Stomach smooth muscle (tissue), 2 donors: ENCODE measurements around the gene CNBP.
"Not testable (repeated sequence)": the region's sequence is repeated elsewhere in the genome, so short reads cannot be mapped to it uniquely, and the experiment has no call there.

Source experiments
- H3K27ac ChIP-seq: one replicate; pipeline ENCODE4 v1.7.0; 2013; ENCODE audit warnings: mild to moderate bottlenecking, low read length, inconsistent platforms
- H3K27me3 ChIP-seq, 2 donors: one replicate each; pipeline ENCODE4 v1.7.0; 2013; ENCODE audit warnings: low read length in 2 of 2; ENCODE audit not compliant: insufficient read depth in 2 of 2, control insufficient read depth in 1 of 2
- H3K36me3 ChIP-seq, 2 donors: one replicate each; pipeline ENCODE4 v1.7.0; 2013; ENCODE audit warnings: low read length in 2 of 2; ENCODE audit not compliant: control insufficient read depth in 2 of 2, insufficient read depth in 2 of 2
- H3K4me1 ChIP-seq: one replicate; pipeline ENCODE4 v1.7.0; 2013; ENCODE audit warnings: low read length; ENCODE audit not compliant: control insufficient read depth, insufficient read depth
- H3K4me3 ChIP-seq, 2 donors: one replicate each; pipeline ENCODE4 v1.7.0; 2013; ENCODE audit warnings: low read length in 2 of 2
- H3K9ac ChIP-seq, 2 donors: one replicate each; pipeline ENCODE4 v1.7.0; 2013; ENCODE audit warnings: low read length in 2 of 2, mild to moderate bottlenecking in 1 of 2
- H3K9me3 ChIP-seq, 2 donors: one replicate each; pipeline ENCODE4 v1.7.0; 2013; ENCODE audit warnings: low read length in 2 of 2; ENCODE audit not compliant: control insufficient read depth in 2 of 2
- donor health status: healthy.
- donor health status: Pancreatic carcinoma.

Gene CNBP

DNA sequence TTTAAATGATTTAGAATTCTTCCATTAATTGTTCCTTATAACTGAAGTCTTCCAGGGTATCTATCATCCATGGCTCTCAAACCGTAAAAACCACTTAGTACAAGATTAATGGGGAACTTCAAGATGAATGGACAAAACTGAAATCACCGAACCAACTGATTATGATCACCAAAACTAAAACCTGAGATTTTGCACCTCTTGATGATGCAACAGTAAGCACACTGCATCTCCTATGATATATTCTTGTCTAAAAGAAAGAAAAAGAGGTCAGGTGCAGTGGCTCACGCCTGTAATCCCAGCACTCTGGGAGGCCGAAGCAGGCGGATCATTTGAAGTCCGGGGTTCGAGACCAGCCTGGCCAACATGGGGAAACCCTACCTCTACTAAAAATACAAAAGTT, 19.2 kb downstream of the CNBP start:
- peaks cover 18 to 20% of the 10 kb centered on the region in 2 donors for H3K36me3 ChIP-seq
- H3K9ac ChIP-seq = no peak overlapping the region
- no peaks in the 10 kb centered on the region for H3K27me3 ChIP-seq
- peaks cover 15% of the 10 kb centered on the region for H3K4me1 ChIP-seq
- H3K27ac ChIP-seq = no peak overlapping the region
- H3K9me3 ChIP-seq = no peaks in the 10 kb centered on the region
- H3K4me3 ChIP-seq = no peak overlapping the region

DNA sequence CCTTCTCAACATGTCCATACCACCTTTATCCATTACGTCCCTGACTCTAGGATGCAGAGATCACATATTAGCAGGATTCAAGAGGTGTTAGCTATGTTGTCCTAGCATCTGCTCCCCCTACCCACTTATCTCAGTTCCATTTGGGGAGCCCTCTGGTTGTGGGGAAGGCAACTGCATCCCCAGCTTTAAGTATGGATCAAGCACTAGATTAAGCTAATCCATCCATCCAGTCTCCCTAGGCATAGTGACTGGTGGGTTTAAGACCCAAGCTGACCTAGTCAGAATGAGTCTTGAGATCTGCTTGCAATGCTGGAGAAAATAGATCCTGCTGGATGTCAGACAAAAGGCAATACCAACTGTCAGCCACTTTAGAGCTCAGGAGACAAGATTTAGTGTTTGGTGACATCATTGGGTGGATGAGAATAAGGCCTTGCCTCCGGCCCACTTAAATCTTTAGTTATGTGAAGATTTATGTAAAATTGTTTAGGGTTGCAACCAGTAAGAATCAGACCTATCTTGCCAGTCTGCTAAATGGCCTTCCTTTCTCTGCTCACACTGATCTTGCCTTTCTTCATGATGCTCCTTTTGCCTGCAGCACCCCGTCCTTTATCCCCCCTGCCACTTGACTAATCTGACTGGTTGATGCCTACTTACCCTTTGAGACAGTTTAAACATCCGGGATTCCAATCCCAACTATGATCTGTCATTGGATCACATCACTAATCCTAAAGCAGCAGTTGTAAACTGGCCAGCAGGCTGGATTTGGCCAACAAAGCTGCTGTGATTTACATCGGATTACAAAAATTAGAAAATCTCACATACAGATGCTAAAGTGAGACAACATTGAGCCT, 20.7 kb downstream of the CNBP start:
- Histone ChIP-seq H3K27ac (peak overlapping the region; percentile 96), H3K36me3 (peaks cover 14 to 20% of the 10 kb centered on the region in 2 donors), H3K4me3 (no peak overlapping the region), H3K27me3 (no peaks in the 10 kb centered on the region), H3K9me3 (no peaks in the 10 kb centered on the region), H3K9ac (peak overlapping the region in 1 of 2 donors; percentile 21), H3K4me1 (peaks cover 19% of the 10 kb centered on the region)

DNA sequence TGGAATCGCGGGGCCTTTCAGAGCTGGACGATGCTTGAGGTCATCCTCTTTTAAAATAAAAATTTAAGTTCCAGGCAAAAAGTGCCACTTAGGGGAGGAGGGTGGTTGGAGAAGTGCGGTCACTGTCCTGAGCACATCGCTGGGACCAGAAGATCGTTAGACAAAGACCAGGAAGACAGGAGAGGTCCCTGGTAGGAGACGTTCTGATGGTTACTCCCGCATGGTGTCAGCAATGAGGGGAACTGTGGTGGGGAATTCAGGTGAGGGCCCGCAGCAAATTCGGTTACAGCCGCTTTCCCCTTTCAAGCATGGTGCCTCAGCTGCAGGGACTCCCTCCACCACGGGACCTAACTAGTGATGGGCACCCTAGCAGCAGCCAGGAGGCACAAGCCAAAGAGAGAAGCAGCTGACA, 21.8 kb downstream of the CNBP start:
- Histone ChIP-seq H3K4me3 (peak overlapping the region; percentile 69 to 95), H3K36me3 (peaks cover 7 to 14% of the 10 kb centered on the region in 2 donors), H3K4me1 (peaks cover 19% of the 10 kb centered on the region), H3K27me3 (no peaks in the 10 kb centered on the region), H3K9me3 (no peaks in the 10 kb centered on the region), H3K27ac (peak overlapping the region; percentile 96), H3K9ac (peak overlapping the region; percentile 94 to 100)

DNA sequence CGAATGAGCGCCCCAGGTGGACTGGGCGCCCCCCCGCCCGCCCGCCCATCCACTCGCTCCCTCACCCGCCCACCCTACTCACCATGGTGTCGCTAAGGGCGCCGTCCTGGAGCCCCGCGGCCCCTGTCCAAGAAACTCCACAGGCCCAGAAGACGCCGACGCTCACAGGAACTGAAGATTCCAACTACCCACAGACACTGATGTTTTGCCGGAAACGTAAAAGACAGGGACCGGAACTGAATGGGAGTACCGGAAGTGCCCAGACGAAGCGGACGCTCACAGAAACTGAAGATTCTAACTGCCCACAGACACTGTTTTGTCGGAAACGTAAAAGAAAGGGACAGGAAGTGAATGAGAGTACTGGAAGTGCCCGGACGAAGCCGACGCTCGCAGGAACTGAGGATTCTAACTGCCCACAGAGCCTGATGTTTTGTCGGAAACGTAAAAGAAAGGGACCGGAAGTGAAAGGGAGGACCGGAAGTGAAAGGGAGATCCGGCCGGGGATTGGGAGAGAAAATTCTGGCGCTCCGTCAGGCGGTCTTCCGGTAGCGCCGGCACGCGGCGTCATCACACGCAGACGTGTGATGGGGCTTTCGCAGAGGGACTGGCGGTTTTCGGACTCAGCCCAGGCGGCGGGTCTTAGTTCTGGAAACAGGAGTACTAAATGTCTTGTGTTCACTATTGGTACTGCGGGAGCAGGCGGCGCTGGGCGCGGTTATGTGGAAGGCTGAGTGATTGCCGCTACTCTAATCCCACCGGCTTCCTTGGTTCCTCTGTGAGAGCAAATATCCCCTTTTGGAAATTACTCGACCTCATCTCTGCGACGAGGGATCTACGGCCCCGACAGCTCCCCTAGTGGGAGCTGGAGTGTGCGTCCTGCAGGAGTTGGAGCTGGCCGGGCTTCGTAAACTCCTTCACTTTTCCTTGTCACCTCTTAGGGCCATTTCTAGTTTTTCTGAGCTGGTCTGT, 22.5 kb downstream of the CNBP start, which contains the start of gene ISY1:
Gene ISY1 (minus strand): TSS at position 173 of the 969 bp plus-strand sequence. CDS start 88 bp downstream, at position 85.
- no peaks in the 10 kb centered on the region for H3K27me3 ChIP-seq
- peaks cover 19% of the 10 kb centered on the region for H3K4me1 ChIP-seq
- peak within 1 kb of the TSS; percentile 94 to 100 for H3K9ac ChIP-seq
- peak within 1 kb of the TSS; percentile 74 to 95 for H3K4me3 ChIP-seq
- H3K9me3 ChIP-seq = no peaks in the 10 kb centered on the region
- H3K36me3 ChIP-seq = peaks cover 8 to 10% of the 10 kb centered on the region in 2 donors
- H3K27ac ChIP-seq = peak within 1 kb of the TSS; percentile 96

DNA sequence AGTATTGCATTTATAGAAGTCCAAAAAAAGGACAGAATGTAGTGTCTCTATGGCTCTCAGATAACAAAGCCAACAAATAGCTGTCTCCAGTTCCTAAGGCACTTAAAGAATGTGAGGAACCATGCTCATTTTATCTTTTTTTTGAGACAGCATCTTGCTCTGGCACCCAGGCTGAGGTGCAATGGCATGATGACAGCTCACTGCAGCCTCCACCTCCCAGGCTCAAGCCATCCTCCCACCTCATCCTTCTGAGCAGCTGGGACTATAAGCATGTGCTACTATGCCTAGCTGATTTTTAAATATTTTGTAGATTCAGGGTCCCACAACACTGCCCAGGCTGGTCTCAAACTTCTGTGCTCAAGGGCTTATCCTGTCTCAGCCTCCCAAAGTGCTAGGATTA, 38.9 kb downstream of the CNBP start:
- peaks cover 18 to 31% of the 10 kb centered on the region in 2 donors for H3K36me3 ChIP-seq
- no peak overlapping the region for H3K27ac ChIP-seq
- no peak overlapping the region for H3K4me3 ChIP-seq
- H3K9me3 ChIP-seq = no peaks in the 10 kb centered on the region
- no peak overlapping the region for H3K9ac ChIP-seq
- no peaks in the 10 kb centered on the region for H3K27me3 ChIP-seq
- H3K4me1 ChIP-seq = no peaks in the 10 kb centered on the region

DNA sequence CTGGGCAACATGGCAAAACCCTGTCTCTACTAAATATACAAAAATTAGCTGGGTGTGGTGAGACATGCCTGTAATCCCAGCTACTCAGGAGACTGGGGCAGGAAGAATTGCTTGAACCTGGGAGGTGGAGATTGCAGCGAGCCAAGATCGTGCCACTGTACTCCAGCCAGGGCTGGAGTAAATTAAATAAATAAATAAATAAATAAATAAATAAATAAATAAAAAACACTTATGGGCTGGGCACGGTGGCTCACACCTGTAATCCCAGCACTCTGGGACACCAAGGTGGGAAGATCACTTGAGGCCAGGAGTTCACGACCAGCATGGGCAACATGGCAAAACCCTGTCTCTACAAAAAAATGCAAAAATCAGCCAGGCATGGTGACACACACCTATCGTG, 42.7 kb downstream of the CNBP start:
- H3K9me3 ChIP-seq, H3K4me3 ChIP-seq, H3K9ac ChIP-seq, H3K27me3 ChIP-seq, H3K4me1 ChIP-seq, H3K27ac ChIP-seq: not testable (repeated sequence)
- H3K36me3 ChIP-seq = peaks cover 22 to 23% of the 10 kb centered on the region in 2 donors

DNA sequence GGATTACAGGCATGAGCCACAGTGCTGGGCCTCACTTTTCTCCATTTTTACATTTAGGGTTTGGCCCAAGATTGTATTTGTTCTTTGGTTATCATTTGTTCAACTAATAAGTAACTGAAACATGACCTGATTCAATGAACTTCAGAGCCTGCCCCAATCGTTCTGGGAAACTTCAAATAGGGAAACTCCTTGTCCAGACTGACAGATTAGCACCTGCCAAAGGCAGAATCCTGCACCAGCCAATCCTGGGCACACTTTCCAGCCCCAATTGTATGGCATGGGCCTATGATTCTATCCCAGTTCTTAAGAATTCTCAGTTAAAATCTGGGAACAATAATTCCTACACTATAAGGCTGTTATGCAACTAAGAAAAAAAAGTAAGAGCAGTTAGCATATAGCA, 43.8 kb downstream of the CNBP start:
- no peaks in the 10 kb centered on the region for H3K27me3 ChIP-seq
- H3K27ac ChIP-seq = no peak overlapping the region
- H3K9me3 ChIP-seq = no peaks in the 10 kb centered on the region
- peaks cover 17 to 21% of the 10 kb centered on the region in 2 donors for H3K36me3 ChIP-seq
- no peak overlapping the region for H3K4me3 ChIP-seq
- no peaks in the 10 kb centered on the region for H3K4me1 ChIP-seq
- H3K9ac ChIP-seq = no peak overlapping the region

DNA sequence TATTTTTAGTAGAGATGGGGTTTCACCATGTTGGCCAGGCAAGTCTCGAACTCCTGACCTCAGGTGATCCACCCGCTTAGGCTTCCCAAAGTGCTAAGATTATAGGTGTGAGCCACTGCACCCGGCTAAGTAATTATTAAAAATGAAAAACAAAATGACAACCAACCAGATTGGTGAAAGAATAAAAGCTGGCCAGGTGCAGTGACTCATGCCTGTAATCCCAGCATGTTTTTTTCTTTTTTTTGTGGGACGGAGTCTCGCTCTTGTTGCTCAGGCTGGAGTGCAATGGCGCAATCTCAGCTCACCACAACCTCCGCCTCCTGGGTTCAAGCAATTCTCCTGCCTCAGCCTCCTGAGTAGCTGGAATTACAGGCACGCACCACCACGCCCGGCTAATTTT, 47.4 kb downstream of the CNBP start:
- H3K27ac ChIP-seq, H3K4me1 ChIP-seq, H3K27me3 ChIP-seq, H3K9ac ChIP-seq, H3K9me3 ChIP-seq, H3K4me3 ChIP-seq: not testable (repeated sequence)
- H3K36me3 ChIP-seq = peaks cover 39 to 40% of the 10 kb centered on the region in 2 donors

DNA sequence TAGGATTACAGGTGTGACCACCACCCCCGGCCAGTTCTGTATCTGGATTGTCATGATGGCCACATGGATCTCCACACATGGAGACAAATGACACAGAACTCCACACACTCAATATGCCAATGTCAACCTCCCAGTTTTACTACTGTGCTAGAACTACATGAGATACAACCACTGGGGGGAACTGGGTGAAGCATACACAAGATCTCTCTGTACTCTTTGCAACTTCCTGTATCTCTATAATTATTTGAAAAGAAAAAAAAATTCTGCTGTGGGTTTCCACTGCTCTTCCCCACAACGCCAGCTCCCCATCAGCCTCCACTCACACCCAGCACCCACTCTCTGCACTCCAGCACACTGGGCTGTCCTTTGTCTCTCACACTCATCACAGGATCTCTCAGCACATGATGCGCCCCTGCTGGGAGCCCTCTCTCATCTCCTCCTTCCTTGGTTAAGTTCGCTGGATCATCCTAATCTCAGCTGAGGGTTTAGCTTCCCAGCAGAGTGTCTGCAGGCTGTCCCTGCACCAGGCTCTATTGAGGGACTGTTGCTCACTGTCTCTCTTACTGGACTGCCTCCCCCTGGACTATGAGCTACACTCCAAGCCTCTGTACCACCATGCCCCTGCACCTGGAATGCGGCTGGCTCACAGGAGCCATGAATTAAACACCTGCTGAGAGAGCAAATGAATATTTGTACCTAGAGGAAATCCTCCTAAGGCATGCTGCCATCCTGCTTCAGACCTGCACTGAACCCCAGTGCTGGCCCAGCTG, 51.4 kb downstream of the CNBP start:
- Histone ChIP-seq H3K4me3 (no peak overlapping the region), H3K27ac (no peak overlapping the region), H3K4me1 (no peaks in the 10 kb centered on the region), H3K36me3 (peaks cover 49 to 57% of the 10 kb centered on the region in 2 donors), H3K9me3 (no peaks in the 10 kb centered on the region), H3K9ac (no peak overlapping the region), H3K27me3 (no peaks in the 10 kb centered on the region)

DNA sequence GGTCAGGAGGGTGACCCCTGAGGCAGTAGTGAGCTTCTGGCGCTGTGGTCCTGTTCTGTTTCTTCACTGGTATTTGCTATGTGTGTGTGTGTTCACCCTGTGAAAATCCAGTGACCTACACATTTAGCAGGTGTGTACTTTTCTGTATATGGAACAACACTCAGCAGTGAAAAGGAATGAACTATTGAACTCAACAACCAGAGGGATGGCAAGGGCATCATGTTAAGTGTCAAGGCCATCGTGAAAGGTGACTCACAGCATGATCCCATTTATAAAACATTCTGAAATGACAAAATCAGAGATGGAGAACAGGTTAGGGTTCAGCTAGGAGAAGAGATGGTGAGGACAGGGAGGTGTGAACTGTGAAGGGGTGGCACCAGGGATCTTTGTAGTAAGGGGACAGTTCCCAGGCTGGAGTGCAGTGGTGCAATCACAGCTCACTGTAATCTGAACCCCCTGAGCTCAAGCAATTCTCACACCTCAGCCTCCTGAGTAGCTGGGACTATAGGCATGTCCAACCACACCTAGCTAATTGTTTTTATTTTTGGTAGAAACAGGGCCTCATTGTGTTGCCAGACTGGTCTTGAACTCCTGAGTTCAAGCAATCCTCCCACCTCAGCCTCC, 52.1 kb downstream of the CNBP start:
- Histone ChIP-seq H3K9ac (no peak overlapping the region), H3K36me3 (peaks cover 49 to 57% of the 10 kb centered on the region in 2 donors), H3K4me1 (no peaks in the 10 kb centered on the region), H3K27ac (no peak overlapping the region), H3K27me3 (no peaks in the 10 kb centered on the region), H3K9me3 (no peaks in the 10 kb centered on the region), H3K4me3 (no peak overlapping the region)
